ENCODE measurements around the gene PLEK2. TPM values are rescaled to one million over a fixed set of nuclear protein-coding genes. Genes with fewer than 3 reads are reported as not detected.

Gene PLEK2
- total and polyA plus RNA-seq, 7 donors = 0.16 to 51.8 (median 21.6) TPM; not detected in 1

DNA sequence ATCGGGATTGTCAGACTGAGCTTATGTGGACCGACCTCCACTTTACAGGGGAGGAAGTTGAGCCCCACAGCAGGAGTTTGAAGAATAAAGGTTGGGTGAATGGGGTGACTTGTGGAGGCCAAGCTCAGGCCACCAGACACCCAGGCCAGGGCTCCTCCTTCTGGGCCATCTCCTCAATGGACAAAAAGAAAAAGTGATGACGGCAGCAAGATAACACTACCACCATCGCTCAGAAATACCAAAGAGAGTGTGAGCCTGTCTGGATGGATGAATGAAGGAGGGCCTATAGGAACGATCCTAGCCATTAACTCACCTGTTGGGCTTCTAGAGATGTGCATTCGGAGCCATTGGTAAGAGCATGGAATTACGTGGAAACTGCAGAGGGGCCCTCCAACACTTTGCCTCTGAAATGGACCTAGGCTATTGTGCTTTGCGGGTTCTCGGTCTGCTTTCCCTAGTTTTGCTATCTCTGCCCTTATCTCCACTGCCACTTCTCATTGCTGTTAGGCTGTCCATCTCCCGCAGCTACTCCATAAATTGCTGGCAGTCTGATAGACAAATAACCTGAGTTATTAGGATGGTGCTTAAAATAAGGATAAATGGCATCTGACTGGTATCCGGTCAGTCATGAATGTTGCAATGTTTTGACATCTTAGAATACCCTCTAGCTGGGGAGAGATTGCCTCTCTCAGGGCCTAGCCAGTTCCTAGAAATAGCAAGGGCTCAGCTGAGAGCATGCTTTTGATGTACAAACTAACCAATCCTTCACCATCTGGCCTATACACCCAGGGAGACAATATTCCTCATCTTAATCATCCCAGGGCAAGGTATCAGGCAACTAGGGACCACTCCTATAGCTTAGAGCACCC lies 9.6 kb upstream of the PLEK2 start:
- intact Hi-C loops (cut with DNase I) = no loop called here

DNA sequence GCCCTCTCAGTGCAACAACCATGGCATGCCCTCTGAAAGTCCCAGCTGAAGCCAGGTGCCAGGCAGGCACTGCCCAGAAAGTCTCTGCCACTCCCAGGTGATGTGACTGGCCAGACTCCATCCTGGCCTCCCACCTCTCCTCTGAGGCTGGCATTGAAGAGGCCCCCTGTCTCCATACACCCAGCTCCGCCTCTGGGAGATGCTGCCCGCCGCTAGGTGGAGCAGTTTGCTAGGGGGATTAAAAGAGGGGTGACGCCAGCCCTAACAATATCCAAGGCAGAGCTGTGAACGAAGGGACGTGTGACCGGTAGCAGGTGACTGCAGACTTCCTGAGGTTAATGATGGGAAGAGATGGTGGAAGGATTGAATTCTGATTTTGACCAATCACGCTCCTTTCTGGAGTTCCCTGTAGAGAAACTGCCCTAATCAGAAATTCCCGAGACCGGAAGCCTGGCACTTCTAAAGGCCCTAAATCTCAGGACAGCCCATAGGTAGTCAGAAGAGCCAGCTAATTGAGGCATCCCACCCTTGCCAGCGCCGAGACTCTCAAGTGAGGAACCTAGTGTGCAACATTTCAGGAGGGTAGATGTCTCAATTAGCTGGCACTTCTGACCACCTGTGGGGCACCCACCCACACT lies 8.3 kb upstream of the PLEK2 start:
- Histone ChIP-seq H3K27me3 (peaks cover 0 to 16% (median 0%) of the 10 kb centered on the region in 3 donors), H3K27ac (no peak overlapping the region), H3K36me3 (no peaks in the 10 kb centered on the region), H3K4me3 (no peak overlapping the region), H3K9me3 (no peaks in the 10 kb centered on the region), H3K4me1 (no peaks in the 10 kb centered on the region)
- peak; percentile 38 for DNase-seq
- WGBS, 2 donors = 57 to 78% methylated on average over 12 of the region's 12 CpGs
- TF ChIP-seq CTCF (IDR thresholded peaks at IDR 0.05) = peak in 2 of 4 experiments; percentile 10 to 16
- no peak for TF ChIP-seq POLR2A (IDR thresholded peaks at IDR 0.05)
- intact Hi-C loops (cut with DNase I) = no loop called here

More for the DNA sequence above, 9.6 kb upstream of the PLEK2 start:
- Histone ChIP-seq H3K9me3 (no peaks in the 10 kb centered on the region), H3K27ac (no peak overlapping the region), H3K36me3 (no peaks in the 10 kb centered on the region), H3K4me3 (no peak overlapping the region), H3K27me3 (peaks cover 0 to 11% (median 0%) of the 10 kb centered on the region in 3 donors), H3K4me1 (no peaks in the 10 kb centered on the region)
- no peak for TF ChIP-seq POLR2AphosphoS5 (IDR thresholded peaks at IDR 0.05)
- no peak for TF ChIP-seq CTCF (IDR thresholded peaks at IDR 0.05)
- no peak for TF ChIP-seq POLR2A (IDR thresholded peaks at IDR 0.05)
- no peak for TF ChIP-seq EP300 (IDR thresholded peaks at IDR 0.05)
- peak; percentile 4 for DNase-seq
- 95% methylated on average over 11 of the region's 11 CpGs for WGBS, 2 donors

- no peak overlapping the region for H3K27ac ChIP-seq
- no peaks in the 10 kb centered on the region for H3K9me3 ChIP-seq
- no peaks in the 10 kb centered on the region for H3K4me1 ChIP-seq
- no peak for TF ChIP-seq POLR2A (IDR thresholded peaks at IDR 0.05)
- no peak for TF ChIP-seq EP300 (IDR thresholded peaks at IDR 0.05)
- WGBS, 2 donors = 60 to 78% methylated on average over 11 of the region's 11 CpGs
- H3K27me3 ChIP-seq = peaks cover 0 to 26% (median 0%) of the 10 kb centered on the region in 3 donors
- intact Hi-C loops (cut with DNase I) = no loop called here
- H3K4me3 ChIP-seq = no peak overlapping the region
- H3K36me3 ChIP-seq = no peaks in the 10 kb centered on the region
- DNase-seq = peak; percentile 29
Measured at GRCh38 chr14:67418401-67419191, 6.6 kb upstream of the PLEK2 start.

DNA sequence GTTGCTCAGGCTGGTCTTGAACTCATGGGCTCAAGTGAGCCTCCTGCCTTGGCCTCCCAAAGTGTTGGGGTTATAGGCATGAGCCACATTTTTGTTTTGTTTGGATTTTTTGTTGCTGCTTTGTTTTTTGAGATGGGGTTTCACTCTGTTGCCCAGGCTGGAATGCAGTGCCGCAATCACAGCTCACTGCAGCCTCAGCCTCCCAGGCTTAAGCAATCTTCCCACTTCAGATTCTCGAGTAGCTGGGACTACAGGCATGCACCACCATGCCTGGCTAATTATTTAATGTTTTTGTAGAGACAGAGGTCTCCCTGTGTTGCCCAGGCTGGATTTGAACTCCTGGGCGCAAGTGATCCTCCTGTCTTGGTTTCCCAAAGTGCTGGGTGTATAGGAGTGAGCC lies 5.7 kb upstream of the PLEK2 start:
- peak; percentile 27 for DNase-seq
- H3K4me1 ChIP-seq = no peaks in the 10 kb centered on the region
- 85 to 90% methylated on average over 3 of the region's 3 CpGs for WGBS, 2 donors
- no peak overlapping the region for H3K27ac ChIP-seq
- intact Hi-C loops (cut with DNase I) = no loop called here
- no peaks in the 10 kb centered on the region for H3K36me3 ChIP-seq
- H3K9me3 ChIP-seq = no peaks in the 10 kb centered on the region
- H3K27me3 ChIP-seq = peaks cover 0 to 29% (median 0%) of the 10 kb centered on the region in 3 donors
- no peak overlapping the region for H3K4me3 ChIP-seq
- TF ChIP-seq CTCF (IDR thresholded peaks at IDR 0.05) (no peak), EP300 (IDR thresholded peaks at IDR 0.05) (no peak), POLR2AphosphoS5 (IDR thresholded peaks at IDR 0.05) (no peak), POLR2A (IDR thresholded peaks at IDR 0.05) (no peak)

- Histone ChIP-seq H3K9me3 (no peaks in the 10 kb centered on the region), H3K36me3 (no peaks in the 10 kb centered on the region), H3K4me3 (no peak overlapping the region), H3K27me3 (peaks cover 3 to 37% (median 5%) of the 10 kb centered on the region in 3 donors), H3K27ac (no peak overlapping the region), H3K4me1 (peaks cover 0 to 6% (median 5%) of the 10 kb centered on the region in 4 donors)
- TF ChIP-seq EP300 (IDR thresholded peaks at IDR 0.05) (no peak), POLR2A (IDR thresholded peaks at IDR 0.05) (no peak), POLR2AphosphoS5 (IDR thresholded peaks at IDR 0.05) (no peak)
- intact Hi-C loops (cut with DNase I) = no loop called here
- WGBS, 2 donors = 73 to 87% methylated on average over 2 of the region's 2 CpGs
- peak; percentile 7 for DNase-seq
Measured at GRCh38 chr14:67416810-67417209, 4.8 kb upstream of the PLEK2 start.
